Tibial artery (tissue), 4 donors: Measurements from ENCODE around the gene EML6.

Experiments used
- DNase-seq, 2 donors: peaks; one replicate each; pipeline ENCODE4 v3.0.0-alpha.2; 2019
- H3K27ac ChIP-seq, 2 donors: fragments of 200-600 bp; sonication (generic) in 1 of 2; 1 replicate in 1 of 2; 2 replicates in 1 of 2; pipeline ENCODE4 v1.5.1; 2018 to 2019; ENCODE audit warnings: mild to moderate bottlenecking in 1 of 2
- H3K27me3 ChIP-seq, 2 donors: fragments of 200-600 bp; sonication (generic) in 1 of 2; one replicate each; pipeline versions ENCODE4 v1.5.1 to v1.6.0; 2016 to 2019
- H3K36me3 ChIP-seq, 3 donors: fragments of 200-600 bp; sonication (generic) in 2 of 3; one replicate each; pipeline ENCODE4 v1.5.1; 2016 to 2019; ENCODE audit warnings: mild to moderate bottlenecking in 2 of 3
- H3K4me1 ChIP-seq, 4 donors: fragments of 200-600 bp; sonication (generic) in 2 of 4; 1 replicate in 3 of 4; 2 replicates in 1 of 4; pipeline ENCODE4 v1.5.1; 2016 to 2019
- H3K4me3 ChIP-seq, 2 donors: fragments of 200-600 bp; sonication (generic) in 1 of 2; 1 replicate in 1 of 2; 2 replicates in 1 of 2; pipeline ENCODE4 v1.5.1; 2018 to 2019; ENCODE audit warnings: mild to moderate bottlenecking in 2 of 2
- H3K9me3 ChIP-seq, 3 donors: fragments of 200-600 bp; sonication (generic) in 1 of 3; one replicate each; pipeline ENCODE4 v1.5.1; 2016 to 2019
- intact Hi-C: fragments of 100-400 bp; cut with DNase I; formaldehyde crosslinking; loops from one replicate; pipeline ENCODE4 v1.15.0; 2023; ENCODE audit warnings: low total_unique reads
- TF ChIP-seq, protein P1 (sequence below), 2 experiments: fragments of 200-600 bp in 1 of 2; fragments of 450-650 bp in 1 of 2; IDR thresholded peaks; one replicate each; pipeline ENCODE4 v1.5.1; 2017 to 2019; ENCODE audit warnings: antibody characterized with exemption in 2 of 2, mild to moderate bottlenecking in 1 of 2, moderate library complexity in 1 of 2

Gene EML6

DNA sequence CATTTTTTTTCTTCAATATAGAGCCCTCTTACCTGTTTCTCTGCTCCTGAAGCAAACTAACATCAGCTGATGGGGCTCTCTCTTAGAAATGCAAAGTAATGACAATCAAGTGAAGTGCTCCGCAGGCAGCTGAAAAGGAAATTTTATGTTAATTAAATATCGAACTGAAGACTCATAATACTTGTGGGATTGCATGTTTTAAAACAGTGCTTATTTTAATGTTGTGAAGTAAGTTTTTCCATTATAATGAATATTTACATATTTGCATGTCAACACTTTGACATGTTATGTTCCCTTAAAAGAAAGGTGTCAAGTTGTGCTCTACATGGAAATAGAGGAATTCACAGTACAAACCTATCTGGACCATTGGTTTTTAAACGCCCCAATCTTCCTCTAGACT is 97.1 kb downstream of the EML6 start:
- no peaks in the 10 kb centered on the region for H3K4me1 ChIP-seq
- no peaks in the 10 kb centered on the region for H3K27me3 ChIP-seq
- H3K9me3 ChIP-seq, result no peaks in the 10 kb centered on the region
- TF ChIP-seq, protein P1, sequence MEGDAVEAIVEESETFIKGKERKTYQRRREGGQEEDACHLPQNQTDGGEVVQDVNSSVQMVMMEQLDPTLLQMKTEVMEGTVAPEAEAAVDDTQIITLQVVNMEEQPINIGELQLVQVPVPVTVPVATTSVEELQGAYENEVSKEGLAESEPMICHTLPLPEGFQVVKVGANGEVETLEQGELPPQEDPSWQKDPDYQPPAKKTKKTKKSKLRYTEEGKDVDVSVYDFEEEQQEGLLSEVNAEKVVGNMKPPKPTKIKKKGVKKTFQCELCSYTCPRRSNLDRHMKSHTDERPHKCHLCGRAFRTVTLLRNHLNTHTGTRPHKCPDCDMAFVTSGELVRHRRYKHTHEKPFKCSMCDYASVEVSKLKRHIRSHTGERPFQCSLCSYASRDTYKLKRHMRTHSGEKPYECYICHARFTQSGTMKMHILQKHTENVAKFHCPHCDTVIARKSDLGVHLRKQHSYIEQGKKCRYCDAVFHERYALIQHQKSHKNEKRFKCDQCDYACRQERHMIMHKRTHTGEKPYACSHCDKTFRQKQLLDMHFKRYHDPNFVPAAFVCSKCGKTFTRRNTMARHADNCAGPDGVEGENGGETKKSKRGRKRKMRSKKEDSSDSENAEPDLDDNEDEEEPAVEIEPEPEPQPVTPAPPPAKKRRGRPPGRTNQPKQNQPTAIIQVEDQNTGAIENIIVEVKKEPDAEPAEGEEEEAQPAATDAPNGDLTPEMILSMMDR (IDR thresholded peaks at IDR 0.05), result no peak
- no peak overlapping the region for H3K4me3 ChIP-seq
- H3K36me3 ChIP-seq, result no peaks in the 10 kb centered on the region
- no peak for DNase-seq
- intact Hi-C loops, result no loop called here
- no peak overlapping the region for H3K27ac ChIP-seq

GRCh38 chr2:54824567-54824966 is 101.1 kb downstream of the EML6 start:
- Histone ChIP-seq H3K27ac (no peak overlapping the region), H3K4me3 (no peak overlapping the region), H3K36me3 (no peaks in the 10 kb centered on the region), H3K9me3 (no peaks in the 10 kb centered on the region), H3K27me3 (no peaks in the 10 kb centered on the region), H3K4me1 (no peaks in the 10 kb centered on the region)
- intact Hi-C loops, result no loop called here
- DNase-seq, result no peak
- TF ChIP-seq, protein P1 (IDR thresholded peaks at IDR 0.05), result no peak

- H3K4me1 ChIP-seq, result no peaks in the 10 kb centered on the region
- intact Hi-C loops, result loop anchor here (10.0 kb wide), 2 partner anchors 166 to 726 kb away; no protein-coding TSS in a partner anchor
- no peak overlapping the region for H3K4me3 ChIP-seq
- no peaks in the 10 kb centered on the region for H3K27me3 ChIP-seq
- TF ChIP-seq, protein P1 (IDR thresholded peaks at IDR 0.05), result no peak
- no peak for DNase-seq
- no peak overlapping the region for H3K27ac ChIP-seq
- no peaks in the 10 kb centered on the region for H3K36me3 ChIP-seq
- H3K9me3 ChIP-seq, result no peaks in the 10 kb centered on the region
Observed at GRCh38 chr2:54830546-54830945, 107.1 kb downstream of the EML6 start.

DNA sequence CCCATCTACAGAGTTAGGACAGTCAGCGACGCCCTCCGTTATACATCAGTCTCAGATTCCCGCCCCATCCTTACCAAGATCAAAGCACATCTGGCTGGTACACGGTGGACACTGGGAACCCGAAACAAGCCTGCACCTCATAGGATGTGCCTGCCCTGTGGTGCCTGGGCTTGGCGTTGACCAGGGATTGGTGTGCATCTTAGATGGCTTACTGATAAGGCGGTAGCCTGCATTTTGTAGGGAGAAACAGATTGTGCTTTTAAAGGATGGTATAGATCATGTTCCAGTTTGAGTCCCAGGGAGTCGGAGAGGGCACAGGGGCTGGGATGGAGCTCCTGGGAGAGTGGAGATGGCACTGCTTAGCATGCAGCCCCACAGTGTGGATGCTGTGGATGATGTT is 108.0 kb downstream of the EML6 start:
- Histone ChIP-seq H3K36me3 (no peaks in the 10 kb centered on the region), H3K9me3 (no peaks in the 10 kb centered on the region), H3K27me3 (no peaks in the 10 kb centered on the region), H3K4me1 (no peaks in the 10 kb centered on the region), H3K4me3 (no peak overlapping the region), H3K27ac (no peak overlapping the region)
- intact Hi-C loops, result loop anchor here (10.0 kb wide), 2 partner anchors 167 to 727 kb away; no protein-coding TSS in a partner anchor
- TF ChIP-seq, protein P1 (IDR thresholded peaks at IDR 0.05), result no peak
- DNase-seq, result no peak

DNA sequence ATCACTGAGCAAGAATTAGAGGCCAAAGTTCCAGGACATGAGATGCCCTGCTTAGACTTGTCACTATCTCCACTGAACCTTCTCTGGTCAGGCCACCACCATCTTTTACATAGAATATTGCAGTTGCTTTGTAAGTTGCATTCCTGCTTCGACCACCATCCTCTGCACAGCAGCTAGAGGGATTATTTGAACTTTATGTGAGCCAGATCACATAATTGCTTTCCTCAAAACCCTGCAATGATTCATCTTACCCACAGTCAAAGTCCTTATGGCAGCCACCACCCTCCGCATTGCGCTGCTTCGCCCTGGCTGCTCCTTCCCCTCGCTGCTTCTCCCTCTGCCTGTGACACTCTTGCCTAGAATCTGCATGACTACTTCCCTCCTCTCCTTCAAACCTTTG is 111.3 kb downstream of the EML6 start:
- Histone ChIP-seq H3K9me3 (no peaks in the 10 kb centered on the region), H3K27ac (no peak overlapping the region), H3K4me3 (no peak overlapping the region), H3K27me3 (no peaks in the 10 kb centered on the region), H3K4me1 (peaks cover 0 to 4% (median 0%) of the 10 kb centered on the region in 4 donors), H3K36me3 (no peaks in the 10 kb centered on the region)
- no peak for DNase-seq
- intact Hi-C loops, result loop anchor here (10.0 kb wide), 2 partner anchors 170 to 730 kb away; no protein-coding TSS in a partner anchor
- TF ChIP-seq, protein P1 (IDR thresholded peaks at IDR 0.05), result no peak

- Histone ChIP-seq H3K27me3 (no peaks in the 10 kb centered on the region), H3K27ac (no peak overlapping the region), H3K9me3 (no peaks in the 10 kb centered on the region), H3K4me3 (no peak overlapping the region), H3K36me3 (no peaks in the 10 kb centered on the region), H3K4me1 (peaks cover 0 to 4% (median 0%) of the 10 kb centered on the region in 4 donors)
- intact Hi-C loops, result loop anchor here (10.0 kb wide), 2 partner anchors 172 to 732 kb away; no protein-coding TSS in a partner anchor
- TF ChIP-seq, protein P1 (IDR thresholded peaks at IDR 0.05), result no peak
- DNase-seq, result no peak
Observed at GRCh38 chr2:54836477-54836876, 113.0 kb downstream of the EML6 start.
